ENCODE results near the gene NUBP2.

DNA sequence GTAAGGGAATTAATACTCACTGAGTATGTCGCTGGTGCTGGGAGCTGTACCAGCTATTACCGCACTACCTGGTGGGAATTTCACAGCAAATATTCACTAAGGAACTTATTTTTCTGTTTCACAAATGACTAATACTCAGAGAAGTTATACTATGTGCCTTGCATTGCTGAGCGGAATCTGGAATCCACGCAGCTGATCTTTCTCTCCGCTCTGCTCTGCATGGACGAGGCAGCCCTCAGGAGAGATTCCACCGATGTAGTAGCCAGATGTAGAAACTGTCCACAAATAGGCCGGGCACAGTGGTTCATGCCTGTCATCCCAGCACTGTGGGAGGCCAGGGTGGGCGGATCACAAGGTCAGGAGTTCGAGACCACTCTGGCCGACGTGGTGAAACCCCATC, 28.6 kb upstream of the NUBP2 start:
- TF ChIP-seq, protein P1, sequence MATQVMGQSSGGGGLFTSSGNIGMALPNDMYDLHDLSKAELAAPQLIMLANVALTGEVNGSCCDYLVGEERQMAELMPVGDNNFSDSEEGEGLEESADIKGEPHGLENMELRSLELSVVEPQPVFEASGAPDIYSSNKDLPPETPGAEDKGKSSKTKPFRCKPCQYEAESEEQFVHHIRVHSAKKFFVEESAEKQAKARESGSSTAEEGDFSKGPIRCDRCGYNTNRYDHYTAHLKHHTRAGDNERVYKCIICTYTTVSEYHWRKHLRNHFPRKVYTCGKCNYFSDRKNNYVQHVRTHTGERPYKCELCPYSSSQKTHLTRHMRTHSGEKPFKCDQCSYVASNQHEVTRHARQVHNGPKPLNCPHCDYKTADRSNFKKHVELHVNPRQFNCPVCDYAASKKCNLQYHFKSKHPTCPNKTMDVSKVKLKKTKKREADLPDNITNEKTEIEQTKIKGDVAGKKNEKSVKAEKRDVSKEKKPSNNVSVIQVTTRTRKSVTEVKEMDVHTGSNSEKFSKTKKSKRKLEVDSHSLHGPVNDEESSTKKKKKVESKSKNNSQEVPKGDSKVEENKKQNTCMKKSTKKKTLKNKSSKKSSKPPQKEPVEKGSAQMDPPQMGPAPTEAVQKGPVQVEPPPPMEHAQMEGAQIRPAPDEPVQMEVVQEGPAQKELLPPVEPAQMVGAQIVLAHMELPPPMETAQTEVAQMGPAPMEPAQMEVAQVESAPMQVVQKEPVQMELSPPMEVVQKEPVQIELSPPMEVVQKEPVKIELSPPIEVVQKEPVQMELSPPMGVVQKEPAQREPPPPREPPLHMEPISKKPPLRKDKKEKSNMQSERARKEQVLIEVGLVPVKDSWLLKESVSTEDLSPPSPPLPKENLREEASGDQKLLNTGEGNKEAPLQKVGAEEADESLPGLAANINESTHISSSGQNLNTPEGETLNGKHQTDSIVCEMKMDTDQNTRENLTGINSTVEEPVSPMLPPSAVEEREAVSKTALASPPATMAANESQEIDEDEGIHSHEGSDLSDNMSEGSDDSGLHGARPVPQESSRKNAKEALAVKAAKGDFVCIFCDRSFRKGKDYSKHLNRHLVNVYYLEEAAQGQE (IDR thresholded peaks at IDR 0.05; ENCODE audit: insufficient read depth in 1 of 2, low read depth in 2 of 2, low read length in 2 of 2): no peak
- TF ChIP-seq POLR2AphosphoS5 (IDR thresholded peaks at IDR 0.05; ENCODE audit: low read depth, low read length) (no peak), SIN3A (IDR thresholded peaks at IDR 0.05; ENCODE audit: borderline replicate concordance, insufficient read depth, low read length) (no peak)

All from PFSK-1 (cell line).